Loucy (cell line): ENCODE data around the gene CDH4.

Source experiments
- EZH2phosphoT487 ChIP-seq: fragments of 200-600 bp; IDR thresholded peaks from 2 replicates; pipeline ENCODE4 v1.6.1; 2018; ENCODE audit warnings: antibody characterized with exemption, mild to moderate bottlenecking, moderate library complexity, borderline replicate concordance
- TF ChIP-seq, protein P1 (sequence below): fragments of 200-600 bp; sonication (generic); conservative IDR thresholded peaks from 2 replicates; pipeline ENCODE4 v1.5.1; 2014; ENCODE audit warnings: mild to moderate bottlenecking, antibody characterized with exemption, low read length

- TF ChIP-seq EZH2phosphoT487, result no peak
- TF ChIP-seq, protein P1, sequence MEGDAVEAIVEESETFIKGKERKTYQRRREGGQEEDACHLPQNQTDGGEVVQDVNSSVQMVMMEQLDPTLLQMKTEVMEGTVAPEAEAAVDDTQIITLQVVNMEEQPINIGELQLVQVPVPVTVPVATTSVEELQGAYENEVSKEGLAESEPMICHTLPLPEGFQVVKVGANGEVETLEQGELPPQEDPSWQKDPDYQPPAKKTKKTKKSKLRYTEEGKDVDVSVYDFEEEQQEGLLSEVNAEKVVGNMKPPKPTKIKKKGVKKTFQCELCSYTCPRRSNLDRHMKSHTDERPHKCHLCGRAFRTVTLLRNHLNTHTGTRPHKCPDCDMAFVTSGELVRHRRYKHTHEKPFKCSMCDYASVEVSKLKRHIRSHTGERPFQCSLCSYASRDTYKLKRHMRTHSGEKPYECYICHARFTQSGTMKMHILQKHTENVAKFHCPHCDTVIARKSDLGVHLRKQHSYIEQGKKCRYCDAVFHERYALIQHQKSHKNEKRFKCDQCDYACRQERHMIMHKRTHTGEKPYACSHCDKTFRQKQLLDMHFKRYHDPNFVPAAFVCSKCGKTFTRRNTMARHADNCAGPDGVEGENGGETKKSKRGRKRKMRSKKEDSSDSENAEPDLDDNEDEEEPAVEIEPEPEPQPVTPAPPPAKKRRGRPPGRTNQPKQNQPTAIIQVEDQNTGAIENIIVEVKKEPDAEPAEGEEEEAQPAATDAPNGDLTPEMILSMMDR, result no peak
Observed at GRCh38 chr20:61503106-61503505, 251.0 kb downstream of the CDH4 start.
